Calu3 (cell line): ENCODE results near the gene TRPC4. TPM values are rescaled to one million over a fixed set of nuclear protein-coding genes. Genes with fewer than 3 reads are reported as not detected.

Source experiments
- BruUV-seq: library from RNA; stranded (reverse); fragments of 400-500 nt; replicated peaks from 2 replicates; lab custom pipeline; 2021; lab: Mats Ljungman, UMichigan
- CTCF ChIA-PET: fragments of 300-600 bp; sonication (Branson Sonifier 250); formaldehyde crosslinking; loops from one replicate; lab custom pipeline; 2022; ENCODE audit warnings: antibody characterized with exemption; lab: Charles Lee
- DNase-seq: peaks from one replicate; pipeline ENCODE4 v3.0.0; 2022
- H3K27ac Mint-ChIP-seq: one replicate; pipeline ENCODE4 v1.8.0; 2022; ENCODE audit warnings: mixed read lengths; ENCODE audit not compliant: unreplicated experiment
- H3K27me3 Mint-ChIP-seq: one replicate; pipeline ENCODE4 v1.8.0; 2022; ENCODE audit warnings: mixed read lengths; ENCODE audit not compliant: unreplicated experiment
- H3K36me3 Mint-ChIP-seq: one replicate; pipeline ENCODE4 v1.8.0; 2022; ENCODE audit warnings: mild to moderate bottlenecking, moderate library complexity, mixed read lengths; ENCODE audit not compliant: insufficient read depth, unreplicated experiment
- H3K4me1 Mint-ChIP-seq: one replicate; pipeline ENCODE4 v1.8.0; 2022; ENCODE audit warnings: mild to moderate bottlenecking, low read depth, mixed read lengths; ENCODE audit not compliant: unreplicated experiment
- H3K4me3 Mint-ChIP-seq: one replicate; pipeline ENCODE4 v1.8.0; 2022; ENCODE audit warnings: mild to moderate bottlenecking, low read depth, moderate library complexity, mixed read lengths; ENCODE audit not compliant: unreplicated experiment
- H3K9me3 Mint-ChIP-seq: one replicate; pipeline ENCODE4 v1.8.0; 2022; ENCODE audit warnings: low read depth, mixed read lengths; ENCODE audit not compliant: unreplicated experiment
- CTCF ChIP-seq: fragments of 200-600 bp; IDR thresholded peaks from one replicate; pipeline ENCODE4 v1.8.0; 2022; ENCODE audit warnings: antibody characterized with exemption; ENCODE audit not compliant: unreplicated experiment
- intact Hi-C: fragments of 100-400 bp; cut with micrococcal nuclease; formaldehyde crosslinking; loops from one replicate; pipeline ENCODE4 v1.10.0; 2022; ENCODE audit not compliant: unreplicated experiment
- total RNA-seq: library from RNA; stranded (reverse); gene quantifications from 2 replicates; pipeline ENCODE4 v1.2.3, GENCODE V29; 2022

Gene TRPC4
- total RNA-seq, 1 experiment from 2014 or later = not detected

- CTCF ChIA-PET = no interaction called here
- DNase-seq = no peak
These were observed 189.4 kb downstream of the TRPC4 start for GRCh38 chr13:37680137-37680536.

GRCh38 chr13:37679043-37679442 lies 190.5 kb downstream of the TRPC4 start:
- Mint-ChIP-seq H3K27ac (no peak overlapping the region), H3K9me3 (no peaks in the 10 kb centered on the region), H3K4me1 (no peaks in the 10 kb centered on the region), H3K27me3 (no peaks in the 10 kb centered on the region), H3K4me3 (no peak overlapping the region), H3K36me3 (no peaks in the 10 kb centered on the region)
- no peak for TF ChIP-seq CTCF
- intact Hi-C loops = no loop called here
- DNase-seq = no peak
- BruUV-seq = no TSS peak
- CTCF ChIA-PET = no interaction called here

More at GRCh38 chr13:37680137-37680536, 189.4 kb downstream of the TRPC4 start:
- no peaks in the 10 kb centered on the region for H3K9me3 Mint-ChIP-seq
- no TSS peak for BruUV-seq
- H3K4me1 Mint-ChIP-seq = no peaks in the 10 kb centered on the region
- no peaks in the 10 kb centered on the region for H3K27me3 Mint-ChIP-seq
- TF ChIP-seq CTCF = no peak
- intact Hi-C loops = no loop called here
- H3K4me3 Mint-ChIP-seq = no peak overlapping the region
- H3K27ac Mint-ChIP-seq = no peak overlapping the region
- H3K36me3 Mint-ChIP-seq = no peaks in the 10 kb centered on the region

- Mint-ChIP-seq H3K36me3 (no peaks in the 10 kb centered on the region), H3K4me1 (no peaks in the 10 kb centered on the region), H3K9me3 (peaks cover 3% of the 10 kb centered on the region), H3K27ac (no peak overlapping the region), H3K4me3 (no peak overlapping the region), H3K27me3 (no peaks in the 10 kb centered on the region)
- CTCF ChIA-PET = no interaction called here
- DNase-seq = no peak
- intact Hi-C loops = no loop called here
- no TSS peak for BruUV-seq
- no peak for TF ChIP-seq CTCF
These were observed 199.7 kb downstream of the TRPC4 start for GRCh38 chr13:37669845-37670244.

GRCh38 chr13:37667702-37668101 lies 201.9 kb downstream of the TRPC4 start:
- no peaks in the 10 kb centered on the region for H3K36me3 Mint-ChIP-seq
- peaks cover 3% of the 10 kb centered on the region for H3K9me3 Mint-ChIP-seq
- TF ChIP-seq CTCF = no peak
- CTCF ChIA-PET = no interaction called here
- intact Hi-C loops = no loop called here
- no peak overlapping the region for H3K27ac Mint-ChIP-seq
- H3K4me1 Mint-ChIP-seq = no peaks in the 10 kb centered on the region
- no TSS peak for BruUV-seq
- H3K4me3 Mint-ChIP-seq = no peak overlapping the region
- no peak for DNase-seq
- no peaks in the 10 kb centered on the region for H3K27me3 Mint-ChIP-seq

GRCh38 chr13:37666036-37666435 lies 203.5 kb downstream of the TRPC4 start:
- no peak for TF ChIP-seq CTCF
- H3K27me3 Mint-ChIP-seq = no peaks in the 10 kb centered on the region
- no TSS peak for BruUV-seq
- H3K4me3 Mint-ChIP-seq = no peak overlapping the region
- H3K27ac Mint-ChIP-seq = no peak overlapping the region
- CTCF ChIA-PET = no interaction called here
- no peak for DNase-seq
- H3K9me3 Mint-ChIP-seq = peaks cover 3% of the 10 kb centered on the region
- H3K36me3 Mint-ChIP-seq = no peaks in the 10 kb centered on the region
- intact Hi-C loops = no loop called here
- no peaks in the 10 kb centered on the region for H3K4me1 Mint-ChIP-seq
